Heart left ventricle (tissue), 13 donors: ENCODE measurements around the gene KRT20.

Experiments used
- POLR2A ChIP-seq, 2 donors: fragments of 450-650 bp; IDR thresholded peaks; one replicate each; pipeline ENCODE4 v1.6.1; 2017; ENCODE audit warnings: antibody characterized with exemption in 2 of 2, mild to moderate bottlenecking in 2 of 2, moderate library complexity in 2 of 2
- TF ChIP-seq, protein P1 (sequence below), 12 donors: fragments of 200-600 bp; sonication (generic) in 4 of 12; IDR thresholded peaks; one replicate each; pipeline versions ENCODE4 v1.5.0 to v1.8.0; 2018 to 2022; ENCODE audit warnings: antibody characterized with exemption in 12 of 12, mild to moderate bottlenecking in 5 of 12
- donor health status: ischemic (EF 13 %, LVEDD 7.1; RV severe dilation, severe dysfunction).
- donor health status: DM: no; HTN: yes; CAD: no.
- donor health status: DM: no; HTN: no; CAD: no.
- donor health status: ischemic (EF 25% LVEDD 6.9; RV normal size, moderate dysfunction).
- donor health status: ischemic (EF 25% LVEDD 5.7; RV mildly dilated, moderate dysfunction).
- donor health status: ischemic (EF 35%, LVEDD 5.7; RV mildly dilated, moderate dysfunction).
- donor health status: nonischemic (EF 11% LVEDD 7.7; RV severe dilation, severe dysfunction).
- donor health status: DM: yes; HTN: yes; CAD: no.
- donor health status: PGD.
- donor health status: ischemic (EF 29% LVEDD 5.4; RV normal size, mild dysfunction).
- donor health status: nonischemic (EF 23%, LVEDD 6.1; RV moderate dilation, normal function).

DNA sequence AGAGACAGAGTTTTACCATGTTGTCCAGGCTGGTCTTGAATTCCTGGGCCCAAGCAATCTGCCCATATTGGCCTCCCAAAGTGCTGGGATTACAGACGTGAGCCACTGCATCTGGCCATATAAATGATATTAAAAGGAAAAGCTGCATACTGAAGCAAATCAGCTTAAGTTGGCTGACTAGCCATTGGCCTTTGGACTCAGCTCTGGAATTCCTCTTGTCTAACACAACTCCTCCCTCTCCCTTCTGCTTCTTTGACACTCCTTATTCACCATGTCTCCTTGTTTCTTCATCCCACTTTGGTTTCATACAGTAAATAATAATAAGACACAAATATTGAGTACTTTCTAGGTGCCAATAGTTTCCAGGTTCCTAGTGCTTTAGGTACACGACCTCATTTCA lies 25.5 kb downstream of the KRT20 start:
- TF ChIP-seq, protein P1, sequence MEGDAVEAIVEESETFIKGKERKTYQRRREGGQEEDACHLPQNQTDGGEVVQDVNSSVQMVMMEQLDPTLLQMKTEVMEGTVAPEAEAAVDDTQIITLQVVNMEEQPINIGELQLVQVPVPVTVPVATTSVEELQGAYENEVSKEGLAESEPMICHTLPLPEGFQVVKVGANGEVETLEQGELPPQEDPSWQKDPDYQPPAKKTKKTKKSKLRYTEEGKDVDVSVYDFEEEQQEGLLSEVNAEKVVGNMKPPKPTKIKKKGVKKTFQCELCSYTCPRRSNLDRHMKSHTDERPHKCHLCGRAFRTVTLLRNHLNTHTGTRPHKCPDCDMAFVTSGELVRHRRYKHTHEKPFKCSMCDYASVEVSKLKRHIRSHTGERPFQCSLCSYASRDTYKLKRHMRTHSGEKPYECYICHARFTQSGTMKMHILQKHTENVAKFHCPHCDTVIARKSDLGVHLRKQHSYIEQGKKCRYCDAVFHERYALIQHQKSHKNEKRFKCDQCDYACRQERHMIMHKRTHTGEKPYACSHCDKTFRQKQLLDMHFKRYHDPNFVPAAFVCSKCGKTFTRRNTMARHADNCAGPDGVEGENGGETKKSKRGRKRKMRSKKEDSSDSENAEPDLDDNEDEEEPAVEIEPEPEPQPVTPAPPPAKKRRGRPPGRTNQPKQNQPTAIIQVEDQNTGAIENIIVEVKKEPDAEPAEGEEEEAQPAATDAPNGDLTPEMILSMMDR (IDR thresholded peaks at IDR 0.05) = no peak
- no peak for TF ChIP-seq POLR2A (IDR thresholded peaks at IDR 0.05)
